OCI-LY7 (cell line): ENCODE measurements around the gene AEBP2. TPM values are rescaled to one million over a fixed set of nuclear protein-coding genes. Genes with fewer than 3 reads are reported as not detected.

Experiments
- BruUV-seq: library from RNA; stranded (reverse); fragments of 400-500 nt; replicated peaks from 2 replicates; lab custom pipeline; 2021; lab: Mats Ljungman, UMichigan
- CTCF ChIA-PET: fragments of 300-600 bp; sonication (Branson Sonifier 250); formaldehyde crosslinking; loops from one replicate; lab custom pipeline; 2022; ENCODE audit warnings: antibody characterized with exemption; ENCODE audit not compliant: unreplicated experiment; lab: Charles Lee
- POLR2A ChIA-PET: fragments of 300-600 bp; sonication (Branson Sonifier 250); formaldehyde crosslinking; loops from one replicate; lab custom pipeline; 2022; ENCODE audit warnings: antibody characterized with exemption; lab: Charles Lee
- DNase-seq: peaks from one replicate; pipeline ENCODE4 v3.0.0-alpha.2; 2015; ENCODE audit warnings: low spot score
- H2AFZ ChIP-seq: fragments of 200-600 bp; sonication (generic), shearing (Covaris generic); 2 replicates; pipeline ENCODE4 v1.6.1; 2014; ENCODE audit warnings: mild to moderate bottlenecking, antibody characterized with exemption, low read length, moderate library complexity
- H3K27ac ChIP-seq: fragments of 200-600 bp; sonication (generic); 2 replicates; pipeline ENCODE4 v1.5.1; 2014; ENCODE audit warnings: mixed run types, low read depth, mild to moderate bottlenecking, moderate library complexity, low read length, inconsistent platforms; ENCODE audit not compliant: poor library complexity, severe bottlenecking
- H3K36me3 ChIP-seq: fragments of 200-600 bp; sonication (generic); 2 replicates; pipeline ENCODE4 v1.6.1; 2014; ENCODE audit warnings: mild to moderate bottlenecking, antibody characterized with exemption, low read length, moderate library complexity, mixed read lengths; ENCODE audit not compliant: insufficient read depth
- H3K4me1 ChIP-seq: fragments of 200-600 bp; sonication (generic); 2 replicates; pipeline ENCODE4 v1.5.1; 2014; ENCODE audit warnings: mild to moderate bottlenecking, low read length; ENCODE audit not compliant: insufficient read depth, poor library complexity, severe bottlenecking
- H3K4me2 ChIP-seq: fragments of 200-600 bp; sonication (generic); 2 replicates; pipeline ENCODE4 v1.6.1; 2014; ENCODE audit warnings: mild to moderate bottlenecking, low read length
- H3K4me3 ChIP-seq: fragments of 200-600 bp; sonication (generic); 2 replicates; pipeline ENCODE4 v1.5.1; 2014; ENCODE audit warnings: mild to moderate bottlenecking, low read depth, low read length; ENCODE audit not compliant: poor library complexity, severe bottlenecking
- H3K79me2 ChIP-seq: fragments of 200-600 bp; sonication (generic); 2 replicates; pipeline ENCODE4 v1.6.1; 2016; ENCODE audit warnings: low read depth, mild to moderate bottlenecking, low read length, moderate library complexity, mixed read lengths; ENCODE audit not compliant: insufficient read depth
- H3K9me2 ChIP-seq: fragments of 200-600 bp; sonication (generic); 2 replicates; pipeline ENCODE4 v1.6.1; 2016; ENCODE audit warnings: mild to moderate bottlenecking, low read length, mixed read lengths; ENCODE audit not compliant: insufficient read depth
- H3K9me3 ChIP-seq: fragments of 200-600 bp; sonication (generic); 2 replicates; pipeline ENCODE4 v1.6.1; 2014; ENCODE audit warnings: mild to moderate bottlenecking, mixed run types, low read length, mixed read lengths
- H4K20me1 ChIP-seq: fragments of 200-600 bp; sonication (generic); 2 replicates; pipeline ENCODE4 v1.6.1; 2014; ENCODE audit warnings: mild to moderate bottlenecking, antibody characterized with exemption, low read length, moderate library complexity, mixed read lengths; ENCODE audit not compliant: insufficient read depth
- CTCF ChIP-seq: fragments of 200-600 bp; sonication (generic); conservative IDR thresholded peaks from 2 replicates; pipeline ENCODE4 v1.5.1; 2014; ENCODE audit warnings: mild to moderate bottlenecking, antibody characterized with exemption, low read length, moderate library complexity, mixed read lengths
- EZH2phosphoT487 ChIP-seq: fragments of 200-600 bp; sonication (generic); IDR thresholded peaks from 2 replicates; pipeline ENCODE4 v1.6.1; 2018; ENCODE audit warnings: low read depth, borderline replicate concordance, mild to moderate bottlenecking, mixed run types, antibody characterized with exemption, low read length, moderate library complexity, mixed read lengths
- intact Hi-C: fragments of 100-400 bp; cut with micrococcal nuclease; formaldehyde crosslinking; loops from one replicate; pipeline ENCODE4 v1.10.0; 2022; ENCODE audit not compliant: unreplicated experiment
- total RNA-seq, 2 experiments: library from RNA; depleted of rRNA in 1 of 2; stranded (reverse); fragments of >200 nt in 1 of 2; shearing (Covaris generic) in 1 of 2; gene quantifications; 2 replicates each; pipeline ENCODE4 v1.2.3, GENCODE V29; 2014 to 2022

AEBP2 gene
- total RNA-seq, 2 experiments from 2014 or later: 21.5 to 59.7 TPM

DNA sequence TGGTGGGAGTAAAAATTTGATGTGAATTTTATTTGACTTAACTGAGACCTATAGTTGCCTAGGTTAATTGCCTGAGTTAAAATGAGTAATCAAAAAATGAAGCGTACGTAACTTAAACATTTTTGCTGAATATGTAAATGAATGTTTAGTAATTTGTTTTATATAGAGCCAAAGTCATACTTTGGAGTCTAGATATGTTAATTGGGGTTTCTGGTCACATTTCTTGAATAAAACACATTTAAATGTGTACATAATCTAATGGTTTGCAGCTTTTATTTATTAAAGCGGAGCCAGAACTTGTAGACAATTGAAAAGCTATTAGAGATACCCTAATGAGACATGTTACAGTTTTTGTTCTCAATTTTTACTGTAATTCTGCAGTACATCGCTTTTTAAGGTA lies 71.2 kb downstream of the AEBP2 start:
- H3K4me1 ChIP-seq: no peaks in the 10 kb centered on the region
- H3K79me2 ChIP-seq: peaks cover 41% of the 10 kb centered on the region
- no peaks in the 10 kb centered on the region for H3K9me2 ChIP-seq
- BruUV-seq: no TSS peak
- peaks cover 83% of the 10 kb centered on the region for H3K36me3 ChIP-seq
- H2AFZ ChIP-seq: no peak overlapping the region
- H3K4me3 ChIP-seq: no peak overlapping the region
- CTCF ChIA-PET: no interaction called here
- H4K20me1 ChIP-seq: no peaks in the 10 kb centered on the region
- H3K9me3 ChIP-seq: no peaks in the 10 kb centered on the region
- no peak overlapping the region for H3K4me2 ChIP-seq
- intact Hi-C loops: no loop called here
- DNase-seq: no peak
- POLR2A ChIA-PET: interaction anchor here (0.6 to 0.7 kb wide), 3 partner anchors 39 to 1891 kb away, joined by 3 to 4 read pairs (median 3); no protein-coding TSS in a partner anchor
- TF ChIP-seq CTCF: no peak
- TF ChIP-seq EZH2phosphoT487: no peak
- H3K27ac ChIP-seq: no peak overlapping the region

DNA sequence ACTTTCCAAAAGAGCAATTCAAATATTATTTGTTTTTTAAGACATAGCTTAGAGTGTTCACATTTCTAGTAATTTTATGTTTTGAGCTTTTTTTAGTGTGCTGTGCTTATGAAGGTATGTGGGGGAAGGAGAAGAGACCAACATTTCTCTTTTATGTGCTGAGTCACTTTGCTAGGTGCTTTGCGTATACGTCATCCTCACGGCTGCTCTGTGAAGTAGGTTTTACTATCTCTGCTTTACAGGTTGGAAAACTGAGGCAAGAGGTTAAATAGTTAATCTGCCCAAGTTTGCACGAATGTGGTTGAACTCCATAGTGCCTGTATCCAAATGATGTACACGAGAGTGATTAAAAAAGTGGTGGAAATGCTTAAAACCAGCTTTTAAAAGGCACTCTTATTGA lies 75.9 kb downstream of the AEBP2 start:
- Histone ChIP-seq H3K9me3 (no peaks in the 10 kb centered on the region), H3K36me3 (peaks cover 91% of the 10 kb centered on the region), H3K4me1 (no peaks in the 10 kb centered on the region), H3K4me3 (no peak overlapping the region), H4K20me1 (no peaks in the 10 kb centered on the region), H3K27ac (no peak overlapping the region), H3K79me2 (peaks cover 7% of the 10 kb centered on the region), H3K4me2 (no peak overlapping the region), H2AFZ (no peak overlapping the region), H3K9me2 (no peaks in the 10 kb centered on the region)
- no peak for DNase-seq
- CTCF ChIA-PET: no interaction called here
- POLR2A ChIA-PET: interaction anchor here (0.6 kb wide), 1 partner anchor 636 kb away, joined by 3 read pairs; no protein-coding TSS in a partner anchor
- intact Hi-C loops: no loop called here
- BruUV-seq: no TSS peak
- TF ChIP-seq EZH2phosphoT487 (no peak), CTCF (no peak)

DNA sequence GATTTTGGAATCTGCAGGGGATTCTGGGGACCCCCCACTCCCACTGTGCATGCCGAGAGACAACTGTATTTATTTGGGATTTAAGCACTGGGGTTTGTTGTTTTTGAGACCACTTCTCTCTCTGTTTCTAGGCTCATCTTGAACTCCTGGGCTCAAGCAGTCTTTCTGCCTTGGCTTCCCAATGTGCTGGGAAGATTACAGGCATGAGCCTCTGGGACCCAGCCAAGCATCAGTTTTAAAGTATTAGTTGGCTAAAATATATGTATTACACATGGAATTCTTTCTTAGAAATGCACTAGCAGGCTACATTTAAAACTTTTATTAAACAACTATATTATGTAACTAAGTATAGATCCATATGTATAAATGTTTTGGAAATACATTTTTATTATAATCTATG lies 78.3 kb downstream of the AEBP2 start:
- Histone ChIP-seq H4K20me1 (no peaks in the 10 kb centered on the region), H3K4me2 (no peak overlapping the region), H3K9me3 (no peaks in the 10 kb centered on the region), H3K79me2 (no peaks in the 10 kb centered on the region), H3K9me2 (no peaks in the 10 kb centered on the region), H3K4me3 (no peak overlapping the region), H3K4me1 (no peaks in the 10 kb centered on the region), H2AFZ (no peak overlapping the region), H3K27ac (no peak overlapping the region), H3K36me3 (peaks cover 81% of the 10 kb centered on the region)
- intact Hi-C loops: no loop called here
- ChIA-PET CTCF (no interaction called here), POLR2A (no interaction called here)
- no TSS peak for BruUV-seq
- DNase-seq: no peak
- TF ChIP-seq CTCF: no peak
- no peak for TF ChIP-seq EZH2phosphoT487
